IMR-90 (cell line): ENCODE data around the gene MEF2B. TPM values are rescaled to one million over a fixed set of nuclear protein-coding genes. Genes with fewer than 3 reads are reported as not detected.

Source experiments
- ATAC-seq: fragments of 200-7000 bp; cut with Tn5 transposase; 2 replicates; pipeline ENCODE4 v1.9.1; 2020; ENCODE audit warnings: low read depth, mild to moderate bottlenecking, moderate library complexity
- BruUV-seq: library from RNA; stranded (reverse); fragments of 400-500 nt; replicated peaks from 2 replicates; lab custom pipeline; 2021; lab: Mats Ljungman, UMichigan
- CTCF ChIA-PET: fragments of 300-600 bp; formaldehyde crosslinking; extraction: SDS; loops from one replicate; lab custom pipeline; 2021; ENCODE audit warnings: antibody characterized with exemption; lab: Yijun Ruan, JAX
- POLR2A ChIA-PET: fragments of 300-600 bp; sonication (Branson Sonifier 250); formaldehyde crosslinking; loops from one replicate; lab custom pipeline; 2022; ENCODE audit warnings: antibody characterized with exemption; ENCODE audit not compliant: unreplicated experiment; lab: Charles Lee
- DNase-seq: peaks from one replicate; pipeline ENCODE4 v3.0.0; 2013
- H2AFZ ChIP-seq: replicated peaks from 2 replicates; pipeline ENCODE3; 2013; ENCODE audit warnings: low read length, mild to moderate bottlenecking; ENCODE audit not compliant: poor library complexity
- H2AK5ac ChIP-seq: 2 replicates; pipeline ENCODE4 v1.6.1; 2013; ENCODE audit warnings: low read depth, low read length, inconsistent platforms
- H2AK9ac ChIP-seq: replicated peaks from 2 replicates; pipeline ENCODE3; 2013; ENCODE audit warnings: mild to moderate bottlenecking, low read depth, low read length, moderate library complexity; ENCODE audit not compliant: poor library complexity
- H2BK120ac ChIP-seq: 2 replicates; pipeline ENCODE4 v1.6.1; 2013; ENCODE audit warnings: low read depth, low read length, inconsistent platforms
- H2BK15ac ChIP-seq: 3 replicates; pipeline ENCODE4 v1.6.1; 2013; ENCODE audit warnings: low read depth, low read length, inconsistent platforms
- H2BK20ac ChIP-seq: 2 replicates; pipeline ENCODE4 v1.6.1; 2013; ENCODE audit warnings: low read depth, mild to moderate bottlenecking, inconsistent platforms, low read length, moderate library complexity
- H2BK5ac ChIP-seq: 2 replicates; pipeline ENCODE4 v1.6.1; 2013; ENCODE audit warnings: mild to moderate bottlenecking, low read depth, low read length, inconsistent platforms; ENCODE audit not compliant: poor library complexity, severe bottlenecking
- H3K14ac ChIP-seq: replicated peaks from 2 replicates; pipeline ENCODE4 v1.6.1; 2013; ENCODE audit warnings: low read depth, low read length, inconsistent platforms
- H3K18ac ChIP-seq: 2 replicates; pipeline ENCODE4 v1.6.1; 2013; ENCODE audit warnings: low read depth, low read length, control low read depth
- H3K23ac ChIP-seq: 2 replicates; pipeline ENCODE4 v1.6.1; 2013; ENCODE audit warnings: low read depth, low read length, inconsistent platforms
- H3K27ac ChIP-seq: 2 replicates; pipeline ENCODE4 v1.5.1; 2013; ENCODE audit warnings: mild to moderate bottlenecking, control low read depth, low read length; ENCODE audit not compliant: insufficient read depth
- H3K27me3 ChIP-seq: 2 replicates; pipeline ENCODE4 v1.6.1; 2013; ENCODE audit warnings: low read length; ENCODE audit not compliant: control insufficient read depth, insufficient read depth
- H3K36me3 ChIP-seq: 2 replicates; pipeline ENCODE4 v1.6.1; 2013; ENCODE audit warnings: low read length, mixed read lengths; ENCODE audit not compliant: control insufficient read depth, insufficient read depth
- H3K4ac ChIP-seq: 2 replicates; pipeline ENCODE4 v1.6.1; 2013; ENCODE audit warnings: low read depth, low read length, inconsistent platforms
- H3K4me1 ChIP-seq: 2 replicates; pipeline ENCODE4 v1.6.1; 2013; ENCODE audit warnings: low read length, mixed read lengths; ENCODE audit not compliant: control insufficient read depth, insufficient read depth
- H3K4me2 ChIP-seq: 2 replicates; pipeline ENCODE4 v1.6.1; 2013; ENCODE audit warnings: low read depth, mild to moderate bottlenecking, control low read depth, low read length, moderate library complexity
- H3K4me3 ChIP-seq: 2 replicates; pipeline ENCODE4 v1.5.1; 2013; ENCODE audit warnings: low read depth, mild to moderate bottlenecking, control low read depth, low read length, moderate library complexity; ENCODE audit not compliant: insufficient read depth
- H3K56ac ChIP-seq: 2 replicates; pipeline ENCODE4 v1.6.1; 2013; ENCODE audit warnings: low read length, inconsistent platforms; ENCODE audit not compliant: insufficient read depth; ENCODE audit errors: extremely low read depth
- H3K79me1 ChIP-seq, 2 experiments: 2 replicates each; pipeline ENCODE4 v1.6.1; 2013; ENCODE audit warnings: low read length in 2 of 2, inconsistent platforms in 1 of 2, low read depth in 1 of 2
- H3K9ac ChIP-seq: 2 replicates; pipeline ENCODE4 v1.6.1; 2013; ENCODE audit warnings: low read depth, low read length, control low read depth
- H3K9me1 ChIP-seq: 2 replicates; pipeline ENCODE4 v1.6.1; 2013; ENCODE audit warnings: low read length, inconsistent platforms; ENCODE audit not compliant: insufficient read depth
- H3K9me3 ChIP-seq: 2 replicates; pipeline ENCODE4 v1.6.1; 2013; ENCODE audit warnings: low read length; ENCODE audit not compliant: control insufficient read depth, insufficient read depth
- H4K20me1 ChIP-seq: 2 replicates; pipeline ENCODE4 v1.6.1; 2013; ENCODE audit warnings: low read length, inconsistent platforms; ENCODE audit not compliant: insufficient read depth
- H4K5ac ChIP-seq: 2 replicates; pipeline ENCODE4 v1.6.1; 2013; ENCODE audit warnings: mild to moderate bottlenecking, low read depth, low read length, control low read depth
- H4K8ac ChIP-seq, 2 experiments: 2 replicates each; pipeline ENCODE4 v1.6.1; 2013; ENCODE audit warnings: low read depth in 2 of 2, low read length in 2 of 2, control low read depth in 1 of 2, inconsistent platforms in 1 of 2
- H4K91ac ChIP-seq: 2 replicates; pipeline ENCODE4 v1.6.1; 2013; ENCODE audit warnings: low read depth, low read length, inconsistent platforms; ENCODE audit not compliant: insufficient read depth
- BHLHE40 ChIP-seq: fragments of 150-350 bp; IDR thresholded peaks from 2 replicates; pipeline ENCODE4 v1.6.1; 2016; ENCODE audit warnings: mild to moderate bottlenecking, low read depth, low read length
- CHD1 ChIP-seq: IDR thresholded peaks from 2 replicates; pipeline ENCODE4 v1.6.1; 2012; ENCODE audit warnings: low read depth, low read length, improper control_type of control experiment
- ELK1 ChIP-seq: fragments of 150-350 bp; IDR thresholded peaks from 2 replicates; pipeline ENCODE4 v1.6.1; 2016; ENCODE audit warnings: low read depth, mild to moderate bottlenecking, low read length, moderate library complexity, borderline replicate concordance
- FOS ChIP-seq: fragments of 150-350 bp; IDR thresholded peaks from 2 replicates; pipeline ENCODE4 v1.6.1; 2016; ENCODE audit warnings: low read depth, low read length
- MAFK ChIP-seq: IDR thresholded peaks from 2 replicates; pipeline ENCODE4 v1.6.1; 2012; ENCODE audit warnings: low read depth, low read length, improper control_type of control experiment
- MAZ ChIP-seq: IDR thresholded peaks from 2 replicates; pipeline ENCODE4 v1.6.1; 2012; ENCODE audit warnings: low read depth, mild to moderate bottlenecking, low read length, improper control_type of control experiment, moderate library complexity, borderline replicate concordance
- MXI1 ChIP-seq: IDR thresholded peaks from 2 replicates; pipeline ENCODE4 v1.6.1; 2012; ENCODE audit warnings: low read depth, mild to moderate bottlenecking, low read length, moderate library complexity, borderline replicate concordance
- NFE2L2 ChIP-seq: fragments of 150-350 bp; IDR thresholded peaks from 2 replicates; pipeline ENCODE4 v1.6.1; 2016; ENCODE audit warnings: low read depth, mild to moderate bottlenecking, low read length
- RAD21 ChIP-seq: IDR thresholded peaks from 2 replicates; pipeline ENCODE4 v1.6.1; 2012; ENCODE audit warnings: low read length, improper control_type of control experiment
- RCOR1 ChIP-seq: IDR thresholded peaks from 2 replicates; pipeline ENCODE4 v1.6.1; 2012; ENCODE audit warnings: mild to moderate bottlenecking, low read length, improper control_type of control experiment; ENCODE audit not compliant: insufficient replicate concordance
- RFX5 ChIP-seq: IDR thresholded peaks from 2 replicates; pipeline ENCODE4 v1.8.0; 2012; ENCODE audit warnings: low read depth, mild to moderate bottlenecking, low read length, moderate library complexity
- USF2 ChIP-seq: fragments of 150-350 bp; IDR thresholded peaks from 2 replicates; pipeline ENCODE4 v1.6.1; 2017; ENCODE audit warnings: mild to moderate bottlenecking, antibody characterized with exemption, low read length, low read depth
- WGBS, 2 experiments: methylation state at CpG; one replicate each; pipeline versions ENCODE4 v1.1.5 to v1.1.7; 2013; ENCODE audit warnings: missing lambda C conversion rate in 2 of 2; ENCODE audit not compliant: insufficient read length in 1 of 2; ENCODE audit errors: extremely low coverage in 2 of 2; 5-methylcytosine and 5-hydroxymethylcytosine counted together
- dilution Hi-C: fragments of 300-500 bp; cut with HindIII; formaldehyde crosslinking; loops from one replicate; pipeline ENCODE4 v1.14.3; 2018; ENCODE audit warnings: low sequenced_read_pairs; ENCODE audit not compliant: unreplicated experiment
- in situ Hi-C: fragments of 300-500 bp; cut with MboI; formaldehyde crosslinking; loops from 3 replicates; pipeline ENCODE4 v1.14.3; 2019; ENCODE audit warnings: low sequenced_read_pairs, inconsistent platforms, mixed read lengths
- intact Hi-C: fragments of 100-400 bp; cut with micrococcal nuclease; formaldehyde crosslinking; loops from 2 replicates; pipeline ENCODE4 v1.10.0; 2022
- polyA plus RNA-seq, 3 experiments: library from polyadenylated mRNA; depleted of rRNA; stranded (reverse); fragments of >200 nt; gene quantifications; 2 replicates each; pipeline ENCODE4 v1.2.3, GENCODE V29; 2012; ENCODE audit warnings: low replicate concordance in 1 of 3
- total RNA-seq: library from RNA; depleted of rRNA; stranded (reverse); fragments of >200 nt; gene quantifications from 2 replicates; pipeline ENCODE4 v1.2.3, GENCODE V29; 2012
- TF ChIP-seq, protein P1 (sequence below): conservative IDR thresholded peaks from 2 replicates; pipeline ENCODE4 v1.5.1; 2012; ENCODE audit warnings: mild to moderate bottlenecking, low read depth, low read length, improper control_type of control experiment

Gene MEF2B
- total and polyA plus RNA-seq, 2 of the 4 experiments (the other 2 are of a cell fraction), result 0.18 to 0.94 TPM

DNA sequence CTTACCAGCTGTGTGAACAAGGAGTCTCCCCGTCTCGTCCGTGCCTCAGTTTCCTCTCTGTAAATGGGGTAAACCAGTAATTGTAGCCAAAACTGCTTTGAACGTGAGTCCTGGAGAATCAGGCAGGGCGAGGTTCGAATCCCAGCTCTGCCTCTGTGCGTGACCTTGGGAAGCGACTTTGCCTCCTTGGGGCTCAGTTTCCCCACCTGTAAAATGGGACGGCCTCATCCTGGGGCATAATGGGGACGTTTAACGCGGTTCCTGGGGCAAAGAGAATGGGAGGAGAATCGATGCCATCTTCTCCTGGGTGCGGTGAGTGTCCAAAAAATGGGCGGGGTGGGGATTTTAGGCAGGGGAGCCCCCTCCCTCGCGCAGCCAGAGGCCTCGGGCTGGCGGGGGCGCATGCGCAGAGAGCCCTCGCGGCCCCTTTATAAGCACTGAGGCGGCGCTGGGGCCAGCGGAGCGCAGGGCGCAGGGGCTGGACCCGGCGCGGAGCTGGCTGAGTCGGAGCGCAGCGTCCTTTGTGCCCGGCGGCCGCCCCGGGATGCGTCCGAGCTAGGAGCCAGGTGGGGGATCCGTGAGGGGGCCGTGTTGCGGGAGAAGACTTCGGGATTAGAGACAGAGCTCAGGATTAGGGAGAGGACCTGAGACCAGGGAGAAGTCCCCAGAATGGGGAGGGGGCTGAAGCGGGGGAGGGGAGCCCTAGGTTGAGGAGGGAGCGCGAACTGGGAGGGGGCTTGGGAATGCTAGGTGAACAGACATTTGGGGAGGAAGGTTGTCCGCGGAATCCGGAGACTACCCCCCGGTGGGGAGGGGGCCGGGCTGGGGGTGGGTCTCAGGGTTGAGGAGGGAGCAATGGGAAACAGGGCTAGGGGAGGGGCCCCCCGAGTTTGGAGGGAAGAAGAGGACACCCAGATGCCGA is 41.7 kb upstream of the MEF2B start, which contains the start of gene NCAN:
TSS of gene NCAN (plus strand) at position 460 of the 922 bp plus-strand sequence. CDS start 4,996 bp downstream, outside the sequence.
- peak within 1 kb of the TSS; percentile 28 for H2AK9ac ChIP-seq
- H3K4ac ChIP-seq, result no peak within 1 kb of the TSS
- H3K4me2 ChIP-seq, result no peak within 1 kb of the TSS
- WGBS, 2 experiments, result 5% methylated on average over 22 of the region's 54 CpGs; no CpG with 5 or more reads in 1 of the 2 experiments
- H3K9me3 ChIP-seq, result no peaks in the 10 kb centered on the region
- dilution Hi-C loops (no loop called here), intact Hi-C loops (no loop called here), in situ Hi-C loops (no loop called here)
- 0 out of 2 replicates have a peak, but pooled peaks cover 2% of the 10 kb centered on the region for H3K9me1 ChIP-seq
- H4K20me1 ChIP-seq, result peaks cover 6% of the 10 kb centered on the region; the same call in 1 of the 2 replicates
- ATAC-seq (no peak), DNase-seq (no peak)
- no peak within 1 kb of the TSS for H4K91ac ChIP-seq
- no peak for TF ChIP-seq CHD1
- TF ChIP-seq RFX5, result no peak
- TF ChIP-seq NFE2L2, result no peak
- no peak for TF ChIP-seq USF2
- TF ChIP-seq, protein P1, sequence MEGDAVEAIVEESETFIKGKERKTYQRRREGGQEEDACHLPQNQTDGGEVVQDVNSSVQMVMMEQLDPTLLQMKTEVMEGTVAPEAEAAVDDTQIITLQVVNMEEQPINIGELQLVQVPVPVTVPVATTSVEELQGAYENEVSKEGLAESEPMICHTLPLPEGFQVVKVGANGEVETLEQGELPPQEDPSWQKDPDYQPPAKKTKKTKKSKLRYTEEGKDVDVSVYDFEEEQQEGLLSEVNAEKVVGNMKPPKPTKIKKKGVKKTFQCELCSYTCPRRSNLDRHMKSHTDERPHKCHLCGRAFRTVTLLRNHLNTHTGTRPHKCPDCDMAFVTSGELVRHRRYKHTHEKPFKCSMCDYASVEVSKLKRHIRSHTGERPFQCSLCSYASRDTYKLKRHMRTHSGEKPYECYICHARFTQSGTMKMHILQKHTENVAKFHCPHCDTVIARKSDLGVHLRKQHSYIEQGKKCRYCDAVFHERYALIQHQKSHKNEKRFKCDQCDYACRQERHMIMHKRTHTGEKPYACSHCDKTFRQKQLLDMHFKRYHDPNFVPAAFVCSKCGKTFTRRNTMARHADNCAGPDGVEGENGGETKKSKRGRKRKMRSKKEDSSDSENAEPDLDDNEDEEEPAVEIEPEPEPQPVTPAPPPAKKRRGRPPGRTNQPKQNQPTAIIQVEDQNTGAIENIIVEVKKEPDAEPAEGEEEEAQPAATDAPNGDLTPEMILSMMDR, result no peak
- no peak for TF ChIP-seq FOS
- no peak for TF ChIP-seq RAD21
- no peak for TF ChIP-seq BHLHE40
- TF ChIP-seq RCOR1, result no peak
- TF ChIP-seq MAZ, result no peak
- TF ChIP-seq ELK1, result no peak
- no peak for TF ChIP-seq MAFK
- TF ChIP-seq MXI1, result no peak
- no peaks in the 10 kb centered on the region for H3K36me3 ChIP-seq
- ChIA-PET CTCF (no interaction called here), POLR2A (no interaction called here)
- H3K79me1 ChIP-seq, result no peaks in the 10 kb centered on the region
- H3K18ac ChIP-seq, result no peak within 1 kb of the TSS
- no peak within 1 kb of the TSS for H3K9ac ChIP-seq
- H2BK20ac ChIP-seq, result no peak within 1 kb of the TSS
- H3K23ac ChIP-seq, result no peak within 1 kb of the TSS
- H3K27me3 ChIP-seq, result peaks cover 32% of the 10 kb centered on the region
- no peak within 1 kb of the TSS for H2BK15ac ChIP-seq
- no peak within 1 kb of the TSS for H4K8ac ChIP-seq
- no peak within 1 kb of the TSS for H3K14ac ChIP-seq
- no peak within 1 kb of the TSS for H2BK5ac ChIP-seq
- no peak within 1 kb of the TSS for H3K27ac ChIP-seq
- no peak within 1 kb of the TSS for H3K56ac ChIP-seq
- H3K4me3 ChIP-seq, result no peak within 1 kb of the TSS
- no peak within 1 kb of the TSS for H2AFZ ChIP-seq
- H2BK120ac ChIP-seq, result no peak within 1 kb of the TSS
- H4K5ac ChIP-seq, result no peak within 1 kb of the TSS
- no peaks in the 10 kb centered on the region for H3K4me1 ChIP-seq
- BruUV-seq, result no TSS peak
- no peak within 1 kb of the TSS for H2AK5ac ChIP-seq
